Spleen (tissue), 3 donors: ENCODE results near the gene GYG2.

Experiments
- POLR2A ChIP-seq, 3 donors: fragments of 450-650 bp; IDR thresholded peaks; one replicate each; pipeline ENCODE4 v1.5.1; 2017; ENCODE audit warnings: antibody characterized with exemption in 3 of 3, mild to moderate bottlenecking in 1 of 3
- POLR2AphosphoS5 ChIP-seq, 3 donors: sonication (generic); formaldehyde crosslinking; IDR thresholded peaks; one replicate each; pipeline ENCODE4 v1.5.1; 2017; ENCODE audit warnings: antibody characterized with exemption in 3 of 3

GRCh38 chrX:2907295-2907694 lies 78.6 kb downstream of the GYG2 start:
- TF ChIP-seq POLR2A (IDR thresholded peaks at IDR 0.05) (no peak), POLR2AphosphoS5 (IDR thresholded peaks at IDR 0.05) (no peak)
